ENCODE measurements around the gene FAM133A. TPM values are rescaled to one million over a fixed set of nuclear protein-coding genes. Genes with fewer than 3 reads are reported as not detected.
A peak's percentile ranks its signal among the peaks of the same experiment; 100 is the strongest.

The FAM133A gene
- 0.11 and 0.20 TPM in 2 replicates for total RNA-seq (2014; rRNA removed; shearing (Covaris generic))
- 0.45 and 0.61 TPM in 2 replicates for polyA plus RNA-seq (2015; cell fraction: cytosol; rRNA removed)
- 0.73 and 1.2 TPM in 2 replicates for polyA plus RNA-seq (2015; cell fraction: nucleus; rRNA removed)

GRCh38 chrX:93673869-93674271, at the start of gene FAM133A:
Gene FAM133A (plus strand): TSS chrX:93674206. CDS start chrX:93709420, 35,214 bp downstream.
- DNase-seq (ENCODE audit: low read depth), result no peak

- no peak for DNase-seq (ENCODE audit: low read depth)
Observed at GRCh38 chrX:93637591-93637990, 36.4 kb upstream of the FAM133A start.

GRCh38 chrX:93649381-93649780, 24.6 kb upstream of the FAM133A start:
- DNase-seq (ENCODE audit: low read depth), result no peak

- no peak for DNase-seq (ENCODE audit: low read depth)
Observed at GRCh38 chrX:93660575-93660974, 13.4 kb upstream of the FAM133A start.

GRCh38 chrX:93673056-93673868, 744 bp upstream of the FAM133A start, which contains the start of gene NAP1L3:
Gene NAP1L3 (minus strand): TSS chrX:93673578. CDS start chrX:93673304, 274 bp downstream.
- peak; percentile 81 for DNase-seq (ENCODE audit: low read depth)

- no peak for DNase-seq (ENCODE audit: low read depth)
Observed at GRCh38 chrX:93695981-93696380, 22.0 kb downstream of the FAM133A start.

GRCh38 chrX:93703701-93704100, 29.7 kb downstream of the FAM133A start:
- DNase-seq (ENCODE audit: low read depth), result no peak

GRCh38 chrX:93711076-93711475, 37.1 kb downstream of the FAM133A start:
- DNase-seq (ENCODE audit: low read depth), result no peak

GRCh38 chrX:93741811-93742210, 67.8 kb downstream of the FAM133A start:
- DNase-seq (ENCODE audit: low read depth), result no peak

GRCh38 chrX:93760163-93760562, 86.2 kb downstream of the FAM133A start:
- no peak for DNase-seq (ENCODE audit: low read depth)

Other genes with a start within 250 kb of the FAM133A start
- gene NAP1L3, start 628 bp upstream of the FAM133A start, total RNA-seq (2014; rRNA removed; shearing (Covaris generic)), result 8.0 and 8.9 TPM in 2 replicates

Data from HT1080 (cell line).